Rectal smooth muscle tissue (tissue), 1 donor: ENCODE data around the gene ACTBL2.
"Not testable (repeated sequence)": the region's sequence is repeated elsewhere in the genome, so short reads cannot be mapped to it uniquely, and the experiment has no call there.

Experiments
- H3K27ac ChIP-seq: one replicate; pipeline ENCODE4 v1.7.0; 2013; ENCODE audit warnings: low read depth, low read length, inconsistent platforms
- H3K27me3 ChIP-seq: one replicate; pipeline ENCODE4 v1.7.0; 2013; ENCODE audit warnings: low read length; ENCODE audit not compliant: control insufficient read depth, insufficient read depth
- H3K36me3 ChIP-seq: one replicate; pipeline ENCODE4 v1.7.0; 2013; ENCODE audit warnings: low read length; ENCODE audit not compliant: control insufficient read depth, insufficient read depth
- H3K4me1 ChIP-seq: one replicate; pipeline ENCODE4 v1.7.0; 2013; ENCODE audit warnings: low read length; ENCODE audit not compliant: control insufficient read depth, insufficient read depth
- H3K4me3 ChIP-seq: one replicate; pipeline ENCODE4 v1.7.0; 2013; ENCODE audit warnings: low read length
- H3K9ac ChIP-seq: one replicate; pipeline ENCODE4 v1.7.0; 2013; ENCODE audit warnings: low read length

Gene ACTBL2

GRCh38 chr5:57491369-57491965 lies 8.9 kb upstream of the ACTBL2 start:
- no peaks in the 10 kb centered on the region for H3K27me3 ChIP-seq
- H3K4me1 ChIP-seq = no peaks in the 10 kb centered on the region
- H3K4me3 ChIP-seq = no peak overlapping the region
- no peaks in the 10 kb centered on the region for H3K36me3 ChIP-seq
- no peak overlapping the region for H3K27ac ChIP-seq
- H3K9ac ChIP-seq = no peak overlapping the region

DNA sequence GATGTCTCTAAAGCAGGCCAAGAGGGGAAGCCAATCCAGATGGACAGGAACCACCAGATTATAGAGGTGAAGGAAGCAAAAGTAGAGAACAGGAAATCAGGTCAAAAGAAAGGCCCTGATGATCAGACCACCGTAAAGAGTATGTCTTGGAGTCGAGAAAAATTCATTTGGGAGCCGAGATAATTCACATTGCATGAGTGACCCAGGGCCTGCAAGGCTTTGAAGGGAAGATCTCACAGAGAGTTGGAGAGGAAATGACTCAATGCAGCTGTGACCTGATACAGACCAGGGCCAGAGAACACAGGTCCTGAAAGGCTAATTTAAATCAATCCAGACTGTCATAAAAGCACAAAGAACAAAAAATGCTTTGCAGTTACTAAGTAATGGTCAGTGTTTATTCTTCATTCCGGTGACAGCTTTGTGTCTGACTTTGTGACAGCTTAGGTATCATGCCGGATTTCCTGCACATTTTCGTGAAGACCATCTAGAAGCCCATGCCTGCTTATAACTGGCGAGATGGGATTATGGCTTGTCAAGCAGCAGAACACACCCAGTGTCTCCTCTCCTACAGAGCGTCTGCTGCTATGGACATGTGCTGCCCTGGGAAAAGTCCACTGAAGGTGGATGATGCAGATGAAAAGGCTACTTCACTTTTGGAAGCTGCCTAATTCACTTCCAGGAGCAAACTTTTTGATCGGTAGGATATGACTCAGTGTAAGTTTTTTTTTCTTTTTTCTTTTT lies 5.8 kb upstream of the ACTBL2 start:
- Histone ChIP-seq H3K27ac (no peak overlapping the region), H3K36me3 (no peaks in the 10 kb centered on the region)

GRCh38 chr5:57486027-57486602 lies 3.5 kb upstream of the ACTBL2 start:
- H3K27me3 ChIP-seq = no peaks in the 10 kb centered on the region
- no peak overlapping the region for H3K9ac ChIP-seq
- no peaks in the 10 kb centered on the region for H3K4me1 ChIP-seq
- H3K27ac ChIP-seq = no peak overlapping the region
- H3K36me3 ChIP-seq = no peaks in the 10 kb centered on the region
- H3K4me3 ChIP-seq = no peak overlapping the region

More for the DNA sequence above, 5.8 kb upstream of the ACTBL2 start:
- Histone ChIP-seq H3K9ac (no peak overlapping the region), H3K27me3 (no peaks in the 10 kb centered on the region), H3K4me1 (no peaks in the 10 kb centered on the region), H3K4me3 (no peak overlapping the region)

DNA sequence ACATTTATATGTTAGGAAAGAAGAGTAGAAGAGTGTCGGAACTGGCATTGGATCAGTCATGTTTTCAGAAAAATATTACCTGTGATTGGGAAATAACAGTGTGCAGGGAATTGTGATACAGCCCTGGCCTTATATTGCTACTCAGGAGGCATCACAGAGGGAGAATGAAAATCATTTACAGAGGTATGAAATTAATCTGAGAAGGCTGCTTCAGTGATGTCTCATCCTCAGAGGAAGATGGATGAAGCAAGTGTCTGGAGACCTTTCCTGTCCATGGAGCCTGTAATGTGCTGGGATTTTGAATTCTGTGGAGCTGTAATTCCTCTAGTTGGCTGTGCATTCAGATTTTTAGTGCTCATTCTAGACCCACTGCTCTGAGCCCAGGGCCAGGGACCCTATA lies 3.8 kb downstream of the ACTBL2 start:
- Histone ChIP-seq H3K9ac (no peak overlapping the region), H3K4me1 (no peaks in the 10 kb centered on the region)

GRCh38 chr5:57476601-57477056 lies 6.0 kb downstream of the ACTBL2 start:
- no peaks in the 10 kb centered on the region for H3K36me3 ChIP-seq
- H3K27ac ChIP-seq = no peak overlapping the region
- no peak overlapping the region for H3K9ac ChIP-seq
- no peak overlapping the region for H3K4me3 ChIP-seq
- H3K27me3 ChIP-seq = no peaks in the 10 kb centered on the region
- no peaks in the 10 kb centered on the region for H3K4me1 ChIP-seq

More for the DNA sequence above, 3.8 kb downstream of the ACTBL2 start:
- Histone ChIP-seq H3K27me3 (no peaks in the 10 kb centered on the region), H3K4me3 (no peak overlapping the region), H3K36me3 (no peaks in the 10 kb centered on the region), H3K27ac (no peak overlapping the region)

GRCh38 chr5:57470339-57470738 lies 12.3 kb downstream of the ACTBL2 start:
- Histone ChIP-seq H3K9ac (no peak overlapping the region), H3K27me3 (no peaks in the 10 kb centered on the region), H3K4me1 (no peaks in the 10 kb centered on the region), H3K4me3 (no peak overlapping the region), H3K27ac (no peak overlapping the region), H3K36me3 (no peaks in the 10 kb centered on the region)

GRCh38 chr5:57468481-57469163 lies 14.0 kb downstream of the ACTBL2 start:
- Histone ChIP-seq H3K27ac (no peak overlapping the region), H3K27me3 (no peaks in the 10 kb centered on the region), H3K9ac (no peak overlapping the region), H3K4me1 (no peaks in the 10 kb centered on the region), H3K36me3 (no peaks in the 10 kb centered on the region), H3K4me3 (no peak overlapping the region)

DNA sequence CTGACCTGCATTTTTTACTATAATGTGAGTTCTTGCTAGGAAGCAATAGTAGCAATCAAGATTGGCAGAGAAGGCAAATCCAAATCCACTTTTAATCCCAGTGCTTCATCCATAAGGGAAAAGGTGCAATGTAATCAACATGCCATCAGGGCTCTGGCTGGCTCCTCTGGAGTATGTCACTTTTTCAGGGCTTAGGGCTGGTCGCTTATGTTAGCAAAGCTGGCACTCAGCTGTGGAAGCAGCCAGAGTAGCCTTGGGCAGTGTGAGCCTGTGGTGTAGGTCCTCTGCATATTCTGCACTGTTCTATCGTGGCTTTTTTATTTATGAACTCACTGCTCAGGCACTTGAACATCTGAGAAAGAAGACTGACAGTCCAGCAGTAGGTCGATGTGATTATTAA lies 16.1 kb downstream of the ACTBL2 start:
- Histone ChIP-seq H3K9ac (no peak overlapping the region), H3K27ac (no peak overlapping the region), H3K4me1 (no peaks in the 10 kb centered on the region), H3K27me3 (no peaks in the 10 kb centered on the region), H3K36me3 (no peaks in the 10 kb centered on the region), H3K4me3 (no peak overlapping the region)

- not testable (repeated sequence) for H3K36me3 ChIP-seq, H3K4me3 ChIP-seq, H3K27me3 ChIP-seq, H3K27ac ChIP-seq, H3K4me1 ChIP-seq, H3K9ac ChIP-seq
These were observed 22.6 kb downstream of the ACTBL2 start for GRCh38 chr5:57460056-57460455.

DNA sequence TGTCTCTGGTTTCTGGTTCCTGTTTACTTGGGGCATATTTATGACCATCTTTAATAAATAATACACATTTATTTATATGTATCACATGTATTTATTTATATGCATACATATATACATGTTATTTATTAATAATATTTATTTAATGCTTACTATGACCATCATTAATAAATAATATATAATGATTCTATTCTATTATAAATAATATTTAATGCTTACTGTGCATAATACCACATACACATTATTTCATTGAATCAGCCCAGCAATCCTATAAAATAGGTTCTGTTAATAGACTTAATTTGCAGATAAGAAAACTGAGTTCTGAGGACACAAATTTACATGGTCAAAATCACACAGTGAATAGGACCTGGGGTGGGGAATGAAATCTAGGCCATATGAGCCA lies 24.2 kb downstream of the ACTBL2 start:
- H3K36me3 ChIP-seq = no peaks in the 10 kb centered on the region

GRCh38 chr5:57456531-57457135 lies 26.0 kb downstream of the ACTBL2 start:
- Histone ChIP-seq H3K4me3 (no peak overlapping the region), H3K36me3 (no peaks in the 10 kb centered on the region), H3K27ac (no peak overlapping the region), H3K4me1 (no peaks in the 10 kb centered on the region), H3K27me3 (no peaks in the 10 kb centered on the region), H3K9ac (no peak overlapping the region)

More for the DNA sequence above, 24.2 kb downstream of the ACTBL2 start:
- Histone ChIP-seq H3K4me3 (no peak overlapping the region), H3K9ac (no peak overlapping the region), H3K4me1 (no peaks in the 10 kb centered on the region), H3K27me3 (no peaks in the 10 kb centered on the region), H3K27ac (no peak overlapping the region)
